ENCODE data around the gene NKD1.

- no peak for TF ChIP-seq POLR2A (IDR thresholded peaks at IDR 0.05)
- no peak for TF ChIP-seq CTCF (IDR thresholded peaks at IDR 0.05)
These were observed 103.7 kb downstream of the NKD1 start for GRCh38 chr16:50651835-50652438.

Data from uterus (tissue), 2 donors.